Esophagus muscularis mucosa (tissue), 4 donors: ENCODE results near the gene TREML1.

Experiments used
- CTCF ChIP-seq, 3 experiments: fragments of 200-600 bp in 2 of 3; fragments of 450-650 bp in 1 of 3; sonication (generic) in 2 of 3; IDR thresholded peaks; one replicate each; pipeline ENCODE4 v1.5.1; 2017 to 2019; ENCODE audit warnings: antibody characterized with exemption in 3 of 3, mild to moderate bottlenecking in 2 of 3, moderate library complexity in 1 of 3
- EP300 ChIP-seq: sonication (generic); formaldehyde crosslinking; IDR thresholded peaks from one replicate; pipeline ENCODE4 v1.6.1; 2017; ENCODE audit warnings: antibody characterized with exemption
- POLR2A ChIP-seq: fragments of 450-650 bp; IDR thresholded peaks from one replicate; pipeline ENCODE4 v1.6.1; 2017; ENCODE audit warnings: antibody characterized with exemption, moderate library complexity, mild to moderate bottlenecking, low read depth
- POLR2AphosphoS5 ChIP-seq, 2 donors: sonication (generic); formaldehyde crosslinking; IDR thresholded peaks; one replicate each; pipeline ENCODE4 v1.6.1; 2017; ENCODE audit warnings: antibody characterized with exemption in 2 of 2

- TF ChIP-seq CTCF (IDR thresholded peaks at IDR 0.05) (no peak), POLR2A (no peak), POLR2AphosphoS5 (IDR thresholded peaks at IDR 0.05) (no peak), EP300 (no peak)
Observed at GRCh38 chr6:41120058-41120457, 34.1 kb downstream of the TREML1 start.
